Frontal cortex (tissue), 4 donors: ENCODE results near the gene QKI. TPM values are rescaled to one million over a fixed set of nuclear protein-coding genes. Genes with fewer than 3 reads are reported as not detected.

Experiments used
- DNase-seq, 2 donors: peaks; one replicate each; pipeline ENCODE4 v3.0.0; 2012; ENCODE audit warnings: low spot score in 2 of 2
- FAIRE-seq: peaks from 2 replicates; lab custom pipeline; 2012; peaks lifted over from hg19 to GRCh38; lab: Jason Lieb, UNC
- total RNA-seq: library from RNA; depleted of rRNA; stranded (reverse); fragments of >200 nt; gene quantifications from one replicate; pipeline ENCODE4 v1.2.3, GENCODE V29; 2014
- donor health status: control.
- donor health status: control.
- donor health status: control.

Gene QKI
- total RNA-seq, 1 donor from 2014 or later, result 218 TPM

DNA sequence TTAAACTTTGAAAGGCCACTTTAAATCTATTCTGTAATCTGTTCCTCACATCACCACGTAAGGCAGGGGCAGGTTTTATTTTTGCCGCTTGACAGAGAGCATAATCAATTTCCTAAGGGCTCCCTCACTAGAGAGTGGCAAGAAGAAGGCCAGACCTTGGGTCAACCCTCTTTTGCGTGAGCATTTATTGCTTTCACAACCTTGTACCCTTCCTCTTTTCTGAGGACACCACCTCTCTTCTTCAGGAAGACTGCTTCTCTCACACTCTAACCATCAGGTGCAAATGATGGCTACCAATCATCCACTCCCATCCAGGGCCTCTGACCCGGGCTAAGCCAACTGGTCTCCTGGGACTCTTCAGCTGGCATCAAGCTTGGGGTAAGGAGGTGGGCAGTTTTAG, 25.2 kb upstream of the QKI start:
- no peak for DNase-seq
- FAIRE-seq, result no peak

- no peak for DNase-seq
- no peak for FAIRE-seq
Observed at GRCh38 chr6:163390770-163391169, 23.7 kb upstream of the QKI start.

DNA sequence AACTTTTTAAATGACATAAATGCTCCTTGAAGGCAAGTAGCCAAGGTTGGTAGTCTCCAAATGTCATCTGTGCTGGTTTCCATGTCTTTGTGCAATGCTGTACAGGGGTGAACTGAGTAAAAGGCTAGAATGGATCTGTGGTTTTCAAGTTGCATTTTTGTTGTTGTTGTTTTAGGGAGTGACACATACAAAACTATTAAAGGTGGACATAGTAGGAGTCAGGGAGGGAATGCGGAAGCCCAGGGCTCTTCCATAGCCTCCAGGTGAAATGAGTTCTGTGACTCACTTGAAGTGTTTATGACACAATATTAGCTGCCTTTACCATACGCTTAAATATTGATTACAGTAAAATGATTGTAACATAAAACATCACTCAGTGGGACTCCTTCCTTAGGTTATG, 22.5 kb upstream of the QKI start:
- no peak for FAIRE-seq
- DNase-seq, result no peak

GRCh38 chr6:163392533-163392932, 22.0 kb upstream of the QKI start:
- DNase-seq, result no peak
- FAIRE-seq, result no peak

- no peak for FAIRE-seq
Observed at GRCh38 chr6:163393923-163394322, 20.6 kb upstream of the QKI start.

DNA sequence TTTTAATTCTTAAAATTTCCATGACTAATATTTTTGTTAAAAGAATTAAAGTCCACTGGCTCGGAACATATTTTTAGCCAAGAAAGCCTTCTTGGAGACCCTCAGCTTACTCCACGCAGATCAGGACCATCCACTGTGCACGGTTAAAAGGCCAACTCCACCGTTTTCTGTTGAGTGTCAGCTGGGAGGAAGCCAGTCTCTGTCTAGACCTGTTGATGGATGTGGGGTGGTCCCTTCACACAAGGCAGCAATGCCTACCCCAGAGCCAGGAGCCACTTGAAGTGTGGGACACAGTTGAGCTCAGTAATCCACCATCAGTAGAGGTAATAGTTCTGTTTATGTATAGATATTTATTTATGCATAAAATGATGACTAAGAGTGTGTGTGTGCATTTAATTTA, 19.9 kb upstream of the QKI start:
- no peak for DNase-seq
- no peak for FAIRE-seq

More at GRCh38 chr6:163393923-163394322, 20.6 kb upstream of the QKI start:
- no peak for DNase-seq

- FAIRE-seq (no peak), DNase-seq (no peak)
Observed at GRCh38 chr6:163395122-163395830, 19.2 kb upstream of the QKI start.

- no peak for FAIRE-seq
- DNase-seq, result no peak
Observed at GRCh38 chr6:163395831-163396185, 18.7 kb upstream of the QKI start.

DNA sequence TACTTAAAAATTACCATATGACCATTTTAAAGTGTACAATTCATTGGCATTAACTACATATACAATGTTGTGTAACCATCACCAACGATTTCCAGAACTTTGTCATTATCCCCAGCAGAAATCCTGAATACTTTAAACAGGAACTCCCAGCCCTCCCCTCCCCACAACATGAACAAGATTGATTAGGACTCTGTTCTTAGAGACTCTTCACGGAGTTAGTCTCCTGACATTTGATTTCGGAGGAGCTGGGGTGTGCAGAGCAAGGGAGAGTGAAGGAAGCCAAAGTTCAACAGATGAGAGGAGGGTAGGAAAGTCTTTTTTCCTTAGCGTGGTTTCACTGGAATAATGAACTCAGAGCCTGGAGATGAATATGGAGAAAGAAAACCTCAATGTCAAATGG, 17.2 kb upstream of the QKI start:
- FAIRE-seq (no peak), DNase-seq (no peak)

DNA sequence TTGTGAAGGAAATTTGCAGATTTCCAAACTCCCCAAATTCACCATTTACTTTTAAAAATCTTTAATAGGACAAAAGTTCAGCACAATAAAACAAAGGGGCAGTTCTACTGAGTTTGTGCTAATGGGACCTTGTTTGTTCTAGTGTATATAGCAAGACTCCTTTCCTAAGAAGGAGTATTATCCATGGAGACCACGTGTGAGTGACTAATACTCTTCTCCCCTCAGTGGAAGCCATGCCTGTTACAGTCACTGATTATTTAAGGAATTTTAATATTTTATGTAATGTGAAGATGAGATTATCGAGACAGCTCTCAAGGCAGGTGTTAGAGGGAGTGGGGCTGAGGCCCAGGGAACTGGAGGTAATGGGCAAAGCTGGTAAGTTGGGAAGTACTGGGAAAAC, 16.4 kb upstream of the QKI start:
- FAIRE-seq (no peak), DNase-seq (no peak)

DNA sequence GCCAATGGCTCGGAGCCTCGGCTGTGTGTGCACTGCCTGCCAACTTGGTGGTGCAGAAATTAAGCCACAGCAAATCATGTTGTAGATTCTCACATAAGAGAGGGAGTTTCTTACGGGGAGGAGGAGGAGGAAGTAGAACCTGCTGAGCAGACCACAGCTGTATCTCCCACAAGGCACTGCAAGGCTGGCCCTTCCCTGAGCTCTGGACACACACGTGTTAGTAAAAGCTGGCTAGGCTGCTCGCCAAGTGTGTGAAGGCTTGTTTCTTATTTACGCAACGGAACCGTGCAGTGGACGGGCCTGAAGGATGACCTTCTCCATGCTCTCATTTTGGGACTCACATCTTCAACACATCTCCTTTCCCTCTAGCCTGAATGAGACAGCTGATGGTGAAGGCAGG, 15.7 kb upstream of the QKI start:
- DNase-seq, result no peak
- no peak for FAIRE-seq

DNA sequence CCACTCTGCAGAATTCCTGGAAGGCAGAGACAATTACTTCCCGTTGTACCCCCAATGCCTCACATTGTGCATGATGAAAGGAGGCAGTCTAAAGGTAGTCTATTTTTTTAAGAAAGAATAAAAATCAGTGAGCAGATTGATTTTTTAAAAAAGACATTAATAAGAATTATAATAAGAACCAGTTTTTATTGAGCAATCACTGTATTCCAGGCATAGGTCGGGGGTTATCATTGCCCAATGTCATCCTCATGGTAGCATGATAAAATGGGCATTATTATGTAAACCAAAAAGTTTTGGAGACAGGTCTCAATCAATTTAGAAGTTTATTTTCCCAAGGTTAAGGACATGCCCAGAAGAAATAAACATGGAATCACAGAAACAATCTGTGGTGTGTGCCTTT, 14.0 kb upstream of the QKI start:
- DNase-seq, result no peak
- FAIRE-seq, result no peak

- FAIRE-seq (no peak), DNase-seq (no peak)
Observed at GRCh38 chr6:163401039-163401885, 13.3 kb upstream of the QKI start.

DNA sequence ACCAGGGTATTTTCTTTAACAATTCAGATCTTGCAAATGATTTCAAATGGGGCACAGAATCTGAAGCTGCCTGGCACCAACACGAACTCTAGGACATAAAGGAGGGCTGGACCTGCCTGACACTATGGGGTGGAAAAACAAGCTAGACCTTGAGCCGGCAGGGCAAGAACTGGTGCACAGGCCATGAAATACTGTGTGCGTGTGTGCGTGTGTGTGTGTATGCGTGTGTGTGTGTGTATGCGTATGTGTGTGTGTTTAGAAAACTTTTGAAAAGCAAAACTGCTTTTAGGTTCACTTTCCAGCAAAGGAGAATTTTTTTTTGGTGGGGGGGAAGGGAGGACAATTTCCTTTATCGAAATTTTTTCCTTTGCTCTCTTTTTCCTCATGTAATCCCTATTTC, 11.9 kb upstream of the QKI start:
- DNase-seq (no peak), FAIRE-seq (no peak)

- no peak for DNase-seq
- FAIRE-seq, result no peak
Observed at GRCh38 chr6:163404825-163405265, 9.7 kb upstream of the QKI start.

DNA sequence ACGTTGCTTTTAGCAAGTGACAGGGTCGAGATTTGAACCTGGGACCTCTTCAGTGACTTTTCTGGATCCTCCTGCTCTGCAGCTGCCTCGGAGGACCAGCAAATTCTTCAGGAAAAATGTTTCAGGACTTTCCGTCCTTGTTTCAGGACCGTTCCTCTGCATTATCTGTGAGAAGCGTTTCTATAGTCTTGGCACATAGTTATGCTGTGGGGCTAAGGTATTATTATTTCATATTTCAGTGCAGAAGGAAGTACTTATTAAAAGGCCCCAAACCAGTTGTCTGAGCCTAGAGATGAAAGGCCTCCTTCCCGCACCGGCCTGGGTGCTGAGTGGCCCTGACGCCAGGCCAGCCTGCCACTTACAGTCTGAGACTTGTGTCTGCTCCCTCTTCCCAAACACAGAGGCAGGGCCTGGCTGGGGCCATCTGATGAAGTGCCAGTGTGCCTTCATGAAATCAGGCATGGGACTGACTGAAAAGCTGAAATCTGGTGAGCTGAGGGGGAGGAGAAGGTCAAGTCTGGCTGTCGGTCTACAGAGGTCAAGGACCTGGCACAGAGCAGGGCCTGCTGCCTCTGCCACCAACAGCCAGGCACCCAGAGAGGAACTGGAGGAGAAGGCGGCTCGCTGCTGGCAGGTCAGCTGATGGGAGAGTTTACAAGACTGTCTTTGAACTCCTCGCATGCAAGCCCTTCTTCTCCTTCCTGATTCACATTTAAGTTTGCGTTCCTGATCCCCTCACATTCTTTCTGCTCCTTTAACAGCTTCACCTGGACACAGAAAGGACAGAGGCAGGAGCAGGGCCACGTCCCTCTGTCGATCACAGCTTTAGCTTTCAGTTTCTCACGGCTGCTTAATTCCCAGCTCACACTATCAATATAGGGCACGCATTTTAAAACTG, 8.9 kb upstream of the QKI start:
- DNase-seq (peak in 1 of 2 donors; percentile 31), FAIRE-seq (no peak)

- no peak for FAIRE-seq
- no peak for DNase-seq
Observed at GRCh38 chr6:163406366-163406765, 8.2 kb upstream of the QKI start.

DNA sequence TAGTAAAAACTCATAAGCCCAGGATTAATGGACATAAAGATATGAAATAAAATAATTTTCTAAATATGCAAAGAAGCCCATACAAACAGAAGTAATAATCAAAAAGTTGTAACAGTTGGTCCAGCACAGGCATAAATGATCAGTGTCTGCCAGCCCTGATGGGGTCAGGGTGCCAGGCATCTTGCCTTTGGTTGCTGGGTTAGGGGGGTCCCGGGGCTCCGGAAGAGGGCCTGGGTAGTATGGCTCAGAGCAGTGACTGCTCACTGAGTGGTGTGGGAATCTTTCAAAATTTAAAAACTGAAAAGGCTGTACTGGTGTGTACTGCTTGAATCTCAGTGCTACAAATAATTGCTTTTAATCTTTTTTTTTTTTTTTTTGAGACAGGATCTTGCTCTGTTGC, 7.7 kb upstream of the QKI start:
- FAIRE-seq, result no peak

GRCh38 chr6:163408352-163408991, 6.0 kb upstream of the QKI start:
- DNase-seq (no peak), FAIRE-seq (no peak)

More for the DNA sequence above, 7.7 kb upstream of the QKI start:
- no peak for DNase-seq

GRCh38 chr6:163409712-163410111, 4.8 kb upstream of the QKI start:
- FAIRE-seq (no peak), DNase-seq (no peak)
